ENCODE results near the gene CDHR4.

DNA sequence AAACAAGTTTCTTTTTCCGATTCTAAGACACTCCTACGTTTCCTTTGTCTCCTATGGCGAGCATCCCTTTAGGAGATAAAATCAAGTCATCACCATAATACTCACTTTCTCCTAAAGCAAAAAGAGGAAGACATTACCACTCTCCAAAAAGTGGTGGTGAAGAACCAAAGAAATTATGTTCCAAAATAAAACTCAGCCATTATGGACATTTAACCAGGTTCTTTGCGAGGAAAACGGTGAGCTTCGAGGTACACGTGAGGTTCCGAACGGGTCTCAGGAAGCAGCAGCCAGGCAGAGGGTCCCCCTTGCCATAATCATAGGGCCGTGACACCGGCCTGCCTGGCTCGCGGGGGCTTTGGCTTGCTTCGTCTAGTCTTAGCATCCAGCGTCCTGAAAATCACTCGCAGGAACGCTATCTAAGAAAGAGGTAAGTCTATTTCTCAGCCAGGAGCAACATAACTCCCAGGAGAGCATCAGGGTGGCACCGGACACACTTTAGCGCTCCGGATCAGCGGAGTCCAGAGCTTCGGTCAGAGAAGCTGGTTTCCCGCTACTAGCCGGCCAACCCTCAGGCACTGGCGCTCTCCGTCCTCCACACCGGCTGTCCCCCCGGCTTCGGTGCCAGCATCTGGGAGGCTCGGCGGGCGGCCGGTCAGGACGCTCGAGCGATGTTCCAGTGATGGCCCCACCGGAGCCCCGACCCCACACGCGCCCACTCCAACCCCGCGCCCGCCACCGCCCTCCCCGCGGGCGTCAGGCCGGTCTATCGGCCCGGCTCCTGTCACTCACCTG is 13.9 kb downstream of the CDHR4 start:
- TF ChIP-seq, protein P1, sequence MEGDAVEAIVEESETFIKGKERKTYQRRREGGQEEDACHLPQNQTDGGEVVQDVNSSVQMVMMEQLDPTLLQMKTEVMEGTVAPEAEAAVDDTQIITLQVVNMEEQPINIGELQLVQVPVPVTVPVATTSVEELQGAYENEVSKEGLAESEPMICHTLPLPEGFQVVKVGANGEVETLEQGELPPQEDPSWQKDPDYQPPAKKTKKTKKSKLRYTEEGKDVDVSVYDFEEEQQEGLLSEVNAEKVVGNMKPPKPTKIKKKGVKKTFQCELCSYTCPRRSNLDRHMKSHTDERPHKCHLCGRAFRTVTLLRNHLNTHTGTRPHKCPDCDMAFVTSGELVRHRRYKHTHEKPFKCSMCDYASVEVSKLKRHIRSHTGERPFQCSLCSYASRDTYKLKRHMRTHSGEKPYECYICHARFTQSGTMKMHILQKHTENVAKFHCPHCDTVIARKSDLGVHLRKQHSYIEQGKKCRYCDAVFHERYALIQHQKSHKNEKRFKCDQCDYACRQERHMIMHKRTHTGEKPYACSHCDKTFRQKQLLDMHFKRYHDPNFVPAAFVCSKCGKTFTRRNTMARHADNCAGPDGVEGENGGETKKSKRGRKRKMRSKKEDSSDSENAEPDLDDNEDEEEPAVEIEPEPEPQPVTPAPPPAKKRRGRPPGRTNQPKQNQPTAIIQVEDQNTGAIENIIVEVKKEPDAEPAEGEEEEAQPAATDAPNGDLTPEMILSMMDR (IDR thresholded peaks at IDR 0.05) = no peak
- TF ChIP-seq EP300 (IDR thresholded peaks at IDR 0.05) = no peak

All from ovary (tissue), 3 donors.